CD4-positive, alpha-beta memory T cell (primary cell): ENCODE results near the gene CDKL5. TPM values are rescaled to one million over a fixed set of nuclear protein-coding genes. Genes with fewer than 3 reads are reported as not detected.

ENCODE experiments used
- CTCF ChIA-PET: fragments of 350-600 bp; sonication (Branson Sonifier 250); formaldehyde crosslinking; loops from one replicate; lab custom pipeline; 2021; ENCODE audit warnings: inconsistent platforms; ENCODE audit not compliant: partially characterized antibody; lab: Charles Lee
- POLR2A ChIA-PET: fragments of 350-600 bp; sonication (Branson Sonifier 250); formaldehyde crosslinking; loops from one replicate; lab custom pipeline; 2021; ENCODE audit not compliant: partially characterized antibody; lab: Charles Lee
- DNase-seq, 5 donors: peaks; one replicate each; pipeline versions ENCODE4 v3.0.0 to v3.0.0-alpha.2; 2020 to 2022; ENCODE audit warnings: mixed read lengths in 1 of 5
- H3K27ac ChIP-seq: one replicate; pipeline ENCODE4 v1.7.0; 2013; ENCODE audit warnings: low read depth, low read length
- H3K27me3 ChIP-seq: 2 replicates; pipeline ENCODE4 v1.7.0; 2013; ENCODE audit warnings: mild to moderate bottlenecking, low read length, moderate library complexity; ENCODE audit not compliant: insufficient read depth
- H3K36me3 ChIP-seq: 2 replicates; pipeline ENCODE4 v1.7.0; 2013; ENCODE audit warnings: mild to moderate bottlenecking, low read length, moderate library complexity; ENCODE audit not compliant: insufficient read depth
- H3K4me1 ChIP-seq: 2 replicates; pipeline ENCODE4 v1.7.0; 2013; ENCODE audit warnings: mild to moderate bottlenecking, low read length, moderate library complexity; ENCODE audit not compliant: insufficient read depth
- H3K4me3 ChIP-seq, 2 donors: one replicate each; pipeline ENCODE4 v1.7.0; 2013; ENCODE audit warnings: low read length in 2 of 2, mild to moderate bottlenecking in 1 of 2
- H3K9me3 ChIP-seq, 2 donors: one replicate each; pipeline ENCODE4 v1.7.0; 2013; ENCODE audit warnings: low read length in 2 of 2, control low read depth in 1 of 2; ENCODE audit not compliant: control insufficient read depth in 1 of 2
- H3K27ac Mint-ChIP-seq, 7 donors: one replicate each; pipeline ENCODE4 v1.8.0; 2020 to 2021; ENCODE audit warnings: mixed read lengths in 7 of 7, mild to moderate bottlenecking in 6 of 7, inconsistent platforms in 3 of 7, moderate library complexity in 3 of 7
- H3K27me3 Mint-ChIP-seq, 2 donors: one replicate each; pipeline ENCODE4 v1.8.0; 2020 to 2021; ENCODE audit warnings: mixed read lengths in 2 of 2
- H3K36me3 Mint-ChIP-seq, 2 donors: one replicate each; pipeline ENCODE4 v1.8.0; 2020 to 2021; ENCODE audit warnings: mixed read lengths in 2 of 2, inconsistent platforms in 1 of 2, mild to moderate bottlenecking in 1 of 2
- H3K4me1 Mint-ChIP-seq, 4 donors: one replicate each; pipeline ENCODE4 v1.8.0; 2020 to 2021; ENCODE audit warnings: mixed read lengths in 4 of 4, mild to moderate bottlenecking in 1 of 4
- H3K4me3 Mint-ChIP-seq, 8 donors: one replicate each; pipeline ENCODE4 v1.8.0; 2020 to 2021; ENCODE audit warnings: mixed read lengths in 8 of 8, mild to moderate bottlenecking in 7 of 8, moderate library complexity in 6 of 8, inconsistent platforms in 3 of 8
- H3K9me3 Mint-ChIP-seq, 8 donors: one replicate each; pipeline ENCODE4 v1.8.0; 2020 to 2021; ENCODE audit warnings: mixed read lengths in 8 of 8, mild to moderate bottlenecking in 5 of 8, inconsistent platforms in 3 of 8, moderate library complexity in 1 of 8
- intact Hi-C: fragments of 100-400 bp; cut with micrococcal nuclease; formaldehyde crosslinking; loops from one replicate; pipeline ENCODE4 v1.15.1; 2023
- polyA plus RNA-seq, 2 donors: library from polyadenylated mRNA; unstranded; fragments of 300-500 nt; fragmentation: Illumina TruSeq; gene quantifications; one replicate each; pipeline ENCODE4 v1.2.3, GENCODE V29; 2021
- total RNA-seq, 2 experiments: library from RNA; stranded (reverse); gene quantifications; one replicate each; pipeline ENCODE4 v1.2.3, GENCODE V29; 2021

Gene CDKL5
- total and polyA plus RNA-seq, 4 experiments from 2014 or later: 1.0 to 5.7 (median 3.2) TPM

GRCh38 chrX:18639280-18639679, 213.9 kb downstream of the CDKL5 start:
- no peaks in the 10 kb centered on the region for H3K36me3 ChIP-seq
- no peaks in the 10 kb centered on the region for H3K27me3 Mint-ChIP-seq
- peaks cover 0 to 2% of the 10 kb centered on the region in 2 donors for H3K36me3 Mint-ChIP-seq
- no peaks in the 10 kb centered on the region for H3K9me3 ChIP-seq
- intact Hi-C loops: no loop called here
- DNase-seq: no peak
- POLR2A ChIA-PET: no interaction called here
- H3K4me3 Mint-ChIP-seq: no peak overlapping the region
- H3K27ac ChIP-seq: no peak overlapping the region
- H3K4me1 Mint-ChIP-seq: no peaks in the 10 kb centered on the region
- H3K4me3 ChIP-seq: no peak overlapping the region
- H3K9me3 Mint-ChIP-seq: peaks cover 0 to 4% (median 0%) of the 10 kb centered on the region in 8 donors
- no peaks in the 10 kb centered on the region for H3K27me3 ChIP-seq
- H3K27ac Mint-ChIP-seq: no peak overlapping the region
- no peaks in the 10 kb centered on the region for H3K4me1 ChIP-seq
- CTCF ChIA-PET: no interaction called here

GRCh38 chrX:18640686-18641085, 215.3 kb downstream of the CDKL5 start:
- ChIA-PET CTCF (no interaction called here), POLR2A (no interaction called here)
- no peaks in the 10 kb centered on the region for H3K27me3 ChIP-seq
- Mint-ChIP-seq H3K36me3 (no peaks in the 10 kb centered on the region), H3K27me3 (no peaks in the 10 kb centered on the region), H3K9me3 (peaks cover 0 to 1% (median 0%) of the 10 kb centered on the region in 8 donors), H3K4me1 (no peaks in the 10 kb centered on the region), H3K4me3 (no peak overlapping the region), H3K27ac (no peak overlapping the region)
- no peaks in the 10 kb centered on the region for H3K9me3 ChIP-seq
- H3K4me1 ChIP-seq: no peaks in the 10 kb centered on the region
- intact Hi-C loops: no loop called here
- H3K27ac ChIP-seq: no peak overlapping the region
- no peak for DNase-seq
- H3K4me3 ChIP-seq: no peak overlapping the region
- no peaks in the 10 kb centered on the region for H3K36me3 ChIP-seq

- Histone ChIP-seq H3K27ac (no peak overlapping the region), H3K36me3 (no peaks in the 10 kb centered on the region), H3K4me1 (no peaks in the 10 kb centered on the region), H3K27me3 (no peaks in the 10 kb centered on the region), H3K9me3 (no peaks in the 10 kb centered on the region), H3K4me3 (no peak overlapping the region)
- ChIA-PET POLR2A (no interaction called here), CTCF (no interaction called here)
- Mint-ChIP-seq H3K36me3 (no peaks in the 10 kb centered on the region), H3K27me3 (no peaks in the 10 kb centered on the region), H3K4me1 (no peaks in the 10 kb centered on the region), H3K9me3 (peaks cover 0 to 3% (median 0%) of the 10 kb centered on the region in 8 donors), H3K27ac (no peak overlapping the region), H3K4me3 (no peak overlapping the region)
- no peak for DNase-seq
- intact Hi-C loops: no loop called here
Measured at GRCh38 chrX:18643243-18643642, 217.8 kb downstream of the CDKL5 start.

- intact Hi-C loops: no loop called here
- CTCF ChIA-PET: no interaction called here
- H3K27me3 ChIP-seq: no peaks in the 10 kb centered on the region
Measured at GRCh38 chrX:18643853-18644252, 218.4 kb downstream of the CDKL5 start.

GRCh38 chrX:18647621-18648020, 222.2 kb downstream of the CDKL5 start:
- Mint-ChIP-seq H3K4me3 (no peak overlapping the region), H3K36me3 (no peaks in the 10 kb centered on the region), H3K27ac (no peak overlapping the region), H3K9me3 (peaks cover 0 to 3% (median 0%) of the 10 kb centered on the region in 8 donors), H3K4me1 (no peaks in the 10 kb centered on the region), H3K27me3 (no peaks in the 10 kb centered on the region)
- Histone ChIP-seq H3K4me1 (no peaks in the 10 kb centered on the region), H3K27ac (no peak overlapping the region), H3K27me3 (no peaks in the 10 kb centered on the region), H3K4me3 (no peak overlapping the region), H3K36me3 (no peaks in the 10 kb centered on the region), H3K9me3 (no peaks in the 10 kb centered on the region)
- DNase-seq: no peak
- ChIA-PET POLR2A (no interaction called here), CTCF (no interaction called here)
- intact Hi-C loops: no loop called here

More at GRCh38 chrX:18643853-18644252, 218.4 kb downstream of the CDKL5 start:
- no peak overlapping the region for H3K27ac Mint-ChIP-seq
- Histone ChIP-seq H3K4me1 (no peaks in the 10 kb centered on the region), H3K27ac (no peak overlapping the region), H3K4me3 (no peak overlapping the region), H3K9me3 (no peaks in the 10 kb centered on the region), H3K36me3 (no peaks in the 10 kb centered on the region)
- peaks cover 0 to 3% (median 0%) of the 10 kb centered on the region in 8 donors for H3K9me3 Mint-ChIP-seq
- H3K36me3 Mint-ChIP-seq: no peaks in the 10 kb centered on the region
- no peak overlapping the region for H3K4me3 Mint-ChIP-seq
- no peaks in the 10 kb centered on the region for H3K27me3 Mint-ChIP-seq
- H3K4me1 Mint-ChIP-seq: no peaks in the 10 kb centered on the region
- DNase-seq: no peak
- POLR2A ChIA-PET: no interaction called here

- no peaks in the 10 kb centered on the region for H3K36me3 ChIP-seq
Measured at GRCh38 chrX:18649498-18649951, 224.1 kb downstream of the CDKL5 start.

GRCh38 chrX:18650662-18651061, 225.3 kb downstream of the CDKL5 start:
- Histone ChIP-seq H3K9me3 (no peaks in the 10 kb centered on the region), H3K27me3 (no peaks in the 10 kb centered on the region), H3K36me3 (no peaks in the 10 kb centered on the region), H3K27ac (no peak overlapping the region), H3K4me3 (no peak overlapping the region), H3K4me1 (no peaks in the 10 kb centered on the region)
- Mint-ChIP-seq H3K27me3 (no peaks in the 10 kb centered on the region), H3K36me3 (no peaks in the 10 kb centered on the region), H3K4me1 (no peaks in the 10 kb centered on the region), H3K27ac (no peak overlapping the region), H3K4me3 (no peak overlapping the region), H3K9me3 (peaks cover 0 to 3% (median 0%) of the 10 kb centered on the region in 8 donors)
- intact Hi-C loops: no loop called here
- no peak for DNase-seq
- ChIA-PET CTCF (no interaction called here), POLR2A (no interaction called here)

More at GRCh38 chrX:18649498-18649951, 224.1 kb downstream of the CDKL5 start:
- Mint-ChIP-seq H3K27ac (peak overlapping the region in 1 of 7 donors; percentile 31), H3K36me3 (no peaks in the 10 kb centered on the region), H3K4me3 (no peak overlapping the region), H3K27me3 (no peaks in the 10 kb centered on the region), H3K4me1 (no peaks in the 10 kb centered on the region), H3K9me3 (peaks cover 0 to 3% (median 0%) of the 10 kb centered on the region in 8 donors)
- CTCF ChIA-PET: no interaction called here
- Histone ChIP-seq H3K27me3 (no peaks in the 10 kb centered on the region), H3K27ac (no peak overlapping the region), H3K9me3 (no peaks in the 10 kb centered on the region), H3K4me3 (no peak overlapping the region), H3K4me1 (no peaks in the 10 kb centered on the region)
- POLR2A ChIA-PET: no interaction called here
- intact Hi-C loops: no loop called here
- no peak for DNase-seq

- H3K4me3 ChIP-seq: no peak overlapping the region
- no peaks in the 10 kb centered on the region for H3K4me1 Mint-ChIP-seq
- H3K36me3 ChIP-seq: no peaks in the 10 kb centered on the region
- no peaks in the 10 kb centered on the region for H3K9me3 ChIP-seq
- peaks cover 0 to 2% (median 0%) of the 10 kb centered on the region in 8 donors for H3K9me3 Mint-ChIP-seq
- H3K27me3 Mint-ChIP-seq: no peaks in the 10 kb centered on the region
- CTCF ChIA-PET: no interaction called here
- no peaks in the 10 kb centered on the region for H3K36me3 Mint-ChIP-seq
- POLR2A ChIA-PET: no interaction called here
- intact Hi-C loops: no loop called here
- no peak overlapping the region for H3K4me3 Mint-ChIP-seq
- no peak for DNase-seq
- H3K27ac ChIP-seq: no peak overlapping the region
- no peaks in the 10 kb centered on the region for H3K4me1 ChIP-seq
- no peaks in the 10 kb centered on the region for H3K27me3 ChIP-seq
- no peak overlapping the region for H3K27ac Mint-ChIP-seq
Measured at GRCh38 chrX:18652636-18653035, 227.2 kb downstream of the CDKL5 start.
